ENCODE data around the gene STPG4.

DNA sequence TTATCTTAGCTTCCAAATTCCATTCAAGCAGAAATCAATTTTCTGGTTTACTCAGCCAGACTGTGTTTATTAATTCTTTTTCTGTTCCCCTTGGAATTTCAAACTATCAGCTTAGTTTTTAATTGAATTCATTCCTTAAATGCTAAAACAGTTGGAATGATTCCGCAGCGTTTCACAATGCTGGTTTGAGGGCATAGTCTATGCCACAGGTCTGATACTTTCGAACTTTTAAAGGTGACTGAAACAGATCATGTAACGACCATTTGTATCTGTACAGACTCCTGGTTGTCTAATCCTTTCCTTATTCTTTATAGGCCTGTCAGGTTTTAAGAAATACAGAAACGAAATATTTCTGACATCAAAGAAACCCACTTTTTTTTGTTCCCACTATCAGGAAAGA is 45.4 kb downstream of the STPG4 start:
- TF ChIP-seq POLR2A (IDR thresholded peaks at IDR 0.05; ENCODE audit: control extremely low read depth in 1 of 2, low read depth in 2 of 2, low read length in 2 of 2) (no peak), RNF2 (IDR thresholded peaks at IDR 0.05; ENCODE audit: borderline replicate concordance, low read depth, low read length, missing control alignments, poor library complexity, severe bottlenecking) (no peak), ASH2L (IDR thresholded peaks at IDR 0.05; ENCODE audit: low read length) (no peak), TCF12 (IDR thresholded peaks at IDR 0.05; ENCODE audit: low read depth, low read length) (no peak), KDM1A (IDR thresholded peaks at IDR 0.05; ENCODE audit: borderline replicate concordance, low read length) (no peak), POLR2AphosphoS5 (IDR thresholded peaks at IDR 0.05; ENCODE audit: low read depth, low read length) (no peak), CREB1 (IDR thresholded peaks at IDR 0.05) (no peak), JUN (IDR thresholded peaks at IDR 0.05; ENCODE audit: low read depth, low read length) (no peak), YY1 (IDR thresholded peaks at IDR 0.05; ENCODE audit: low read depth, low read length) (no peak), SAP30 (IDR thresholded peaks at IDR 0.05; ENCODE audit: insufficient read depth, insufficient replicate concordance, low read length) (no peak), EGR1 (IDR thresholded peaks at IDR 0.05; ENCODE audit: borderline replicate concordance, low read depth, low read length) (no peak)
- TF ChIP-seq, protein P1, sequence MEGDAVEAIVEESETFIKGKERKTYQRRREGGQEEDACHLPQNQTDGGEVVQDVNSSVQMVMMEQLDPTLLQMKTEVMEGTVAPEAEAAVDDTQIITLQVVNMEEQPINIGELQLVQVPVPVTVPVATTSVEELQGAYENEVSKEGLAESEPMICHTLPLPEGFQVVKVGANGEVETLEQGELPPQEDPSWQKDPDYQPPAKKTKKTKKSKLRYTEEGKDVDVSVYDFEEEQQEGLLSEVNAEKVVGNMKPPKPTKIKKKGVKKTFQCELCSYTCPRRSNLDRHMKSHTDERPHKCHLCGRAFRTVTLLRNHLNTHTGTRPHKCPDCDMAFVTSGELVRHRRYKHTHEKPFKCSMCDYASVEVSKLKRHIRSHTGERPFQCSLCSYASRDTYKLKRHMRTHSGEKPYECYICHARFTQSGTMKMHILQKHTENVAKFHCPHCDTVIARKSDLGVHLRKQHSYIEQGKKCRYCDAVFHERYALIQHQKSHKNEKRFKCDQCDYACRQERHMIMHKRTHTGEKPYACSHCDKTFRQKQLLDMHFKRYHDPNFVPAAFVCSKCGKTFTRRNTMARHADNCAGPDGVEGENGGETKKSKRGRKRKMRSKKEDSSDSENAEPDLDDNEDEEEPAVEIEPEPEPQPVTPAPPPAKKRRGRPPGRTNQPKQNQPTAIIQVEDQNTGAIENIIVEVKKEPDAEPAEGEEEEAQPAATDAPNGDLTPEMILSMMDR (IDR thresholded peaks at IDR 0.05; ENCODE audit: control extremely low read depth in 1 of 3, insufficient read depth in 1 of 3, low read depth in 1 of 3, low read length in 3 of 3), result no peak
- TF ChIP-seq, protein P2, sequence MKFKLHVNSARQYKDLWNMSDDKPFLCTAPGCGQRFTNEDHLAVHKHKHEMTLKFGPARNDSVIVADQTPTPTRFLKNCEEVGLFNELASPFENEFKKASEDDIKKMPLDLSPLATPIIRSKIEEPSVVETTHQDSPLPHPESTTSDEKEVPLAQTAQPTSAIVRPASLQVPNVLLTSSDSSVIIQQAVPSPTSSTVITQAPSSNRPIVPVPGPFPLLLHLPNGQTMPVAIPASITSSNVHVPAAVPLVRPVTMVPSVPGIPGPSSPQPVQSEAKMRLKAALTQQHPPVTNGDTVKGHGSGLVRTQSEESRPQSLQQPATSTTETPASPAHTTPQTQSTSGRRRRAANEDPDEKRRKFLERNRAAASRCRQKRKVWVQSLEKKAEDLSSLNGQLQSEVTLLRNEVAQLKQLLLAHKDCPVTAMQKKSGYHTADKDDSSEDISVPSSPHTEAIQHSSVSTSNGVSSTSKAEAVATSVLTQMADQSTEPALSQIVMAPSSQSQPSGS (IDR thresholded peaks at IDR 0.05; ENCODE audit: low read length), result no peak
- TF ChIP-seq, protein P3, sequence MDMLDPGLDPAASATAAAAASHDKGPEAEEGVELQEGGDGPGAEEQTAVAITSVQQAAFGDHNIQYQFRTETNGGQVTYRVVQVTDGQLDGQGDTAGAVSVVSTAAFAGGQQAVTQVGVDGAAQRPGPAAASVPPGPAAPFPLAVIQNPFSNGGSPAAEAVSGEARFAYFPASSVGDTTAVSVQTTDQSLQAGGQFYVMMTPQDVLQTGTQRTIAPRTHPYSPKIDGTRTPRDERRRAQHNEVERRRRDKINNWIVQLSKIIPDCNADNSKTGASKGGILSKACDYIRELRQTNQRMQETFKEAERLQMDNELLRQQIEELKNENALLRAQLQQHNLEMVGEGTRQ (IDR thresholded peaks at IDR 0.05; ENCODE audit: low read length), result no peak

Data from H1 (cell line).